Endothelial cell of umbilical vein (primary cell): Measurements from ENCODE around the gene KLHL17.

Experiments used
- POLR2A ChIP-seq: IDR thresholded peaks from 2 replicates; pipeline ENCODE4 v1.6.1; 2012; ENCODE audit warnings: low read depth, mild to moderate bottlenecking, control low read depth, low read length
- POLR2AphosphoS5 ChIP-seq: IDR thresholded peaks from 2 replicates; pipeline ENCODE4 v1.6.1; 2012; ENCODE audit warnings: low read depth, mild to moderate bottlenecking, control low read depth, low read length, moderate library complexity; ENCODE audit not compliant: insufficient read depth
- TF ChIP-seq, protein P1 (sequence below), 2 donors: IDR thresholded peaks; 1 replicate in 1 of 2; 2 replicates in 1 of 2; pipeline ENCODE4 v1.5.1; 2011; ENCODE audit warnings: low read length in 2 of 2, mild to moderate bottlenecking in 2 of 2, moderate library complexity in 2 of 2, control low read depth in 1 of 2, inconsistent platforms in 1 of 2, low read depth in 1 of 2; ENCODE audit not compliant: insufficient read depth in 1 of 2; ENCODE audit errors: extremely low read depth in 1 of 2

- TF ChIP-seq, protein P1, sequence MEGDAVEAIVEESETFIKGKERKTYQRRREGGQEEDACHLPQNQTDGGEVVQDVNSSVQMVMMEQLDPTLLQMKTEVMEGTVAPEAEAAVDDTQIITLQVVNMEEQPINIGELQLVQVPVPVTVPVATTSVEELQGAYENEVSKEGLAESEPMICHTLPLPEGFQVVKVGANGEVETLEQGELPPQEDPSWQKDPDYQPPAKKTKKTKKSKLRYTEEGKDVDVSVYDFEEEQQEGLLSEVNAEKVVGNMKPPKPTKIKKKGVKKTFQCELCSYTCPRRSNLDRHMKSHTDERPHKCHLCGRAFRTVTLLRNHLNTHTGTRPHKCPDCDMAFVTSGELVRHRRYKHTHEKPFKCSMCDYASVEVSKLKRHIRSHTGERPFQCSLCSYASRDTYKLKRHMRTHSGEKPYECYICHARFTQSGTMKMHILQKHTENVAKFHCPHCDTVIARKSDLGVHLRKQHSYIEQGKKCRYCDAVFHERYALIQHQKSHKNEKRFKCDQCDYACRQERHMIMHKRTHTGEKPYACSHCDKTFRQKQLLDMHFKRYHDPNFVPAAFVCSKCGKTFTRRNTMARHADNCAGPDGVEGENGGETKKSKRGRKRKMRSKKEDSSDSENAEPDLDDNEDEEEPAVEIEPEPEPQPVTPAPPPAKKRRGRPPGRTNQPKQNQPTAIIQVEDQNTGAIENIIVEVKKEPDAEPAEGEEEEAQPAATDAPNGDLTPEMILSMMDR (IDR thresholded peaks at IDR 0.05; ENCODE audit: extremely low read depth in 1 of 2, insufficient read depth in 1 of 2, low read depth in 1 of 2, low read length in 2 of 2), result peak; percentile 20 to 52
- TF ChIP-seq POLR2AphosphoS5, result no peak
- TF ChIP-seq POLR2A, result no peak
Measured at GRCh38 chr1:951364-951763, 9.0 kb upstream of the KLHL17 start.
